GM23248 (cell line): ENCODE measurements around the gene ZNF804B.

Experiments used
- EZH2 ChIP-seq: fragments of 200-600 bp; sonication (generic); IDR thresholded peaks from 2 replicates; pipeline ENCODE4 v1.6.1; 2018; ENCODE audit warnings: antibody characterized with exemption, mild to moderate bottlenecking; ENCODE audit not compliant: insufficient read depth, poor library complexity, severe bottlenecking
- EZH2phosphoT487 ChIP-seq: fragments of 200-600 bp; sonication (generic); IDR thresholded peaks from 2 replicates; pipeline ENCODE4 v1.6.1; 2018; ENCODE audit warnings: antibody characterized with exemption, moderate library complexity, mild to moderate bottlenecking, low read depth; ENCODE audit not compliant: insufficient read depth

DNA sequence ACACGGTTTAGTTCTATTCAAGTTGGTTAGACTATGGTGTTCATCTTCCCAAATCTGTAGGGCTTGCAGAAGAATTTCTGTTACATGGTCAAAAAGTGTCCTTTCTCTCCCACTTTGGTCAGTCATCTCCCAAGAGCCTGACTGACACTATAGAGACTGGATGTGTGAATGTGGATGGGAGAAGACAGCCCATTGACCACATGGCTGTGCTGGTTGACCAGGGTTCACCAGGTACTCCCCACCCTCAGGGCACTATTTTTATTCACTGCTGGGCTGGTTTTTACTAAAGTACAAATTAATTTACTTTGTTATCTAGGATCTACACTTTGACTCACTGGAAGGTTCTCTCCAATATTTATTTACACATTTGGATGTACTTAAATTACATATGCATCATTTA, 2.3 kb downstream of the ZNF804B start:
- no peak for TF ChIP-seq EZH2
- no peak for TF ChIP-seq EZH2phosphoT487
